ENCODE results near the gene TARS2. TPM values are rescaled to one million over a fixed set of nuclear protein-coding genes. Genes with fewer than 3 reads are reported as not detected.
A peak's percentile ranks its signal among the peaks of the same experiment; 100 is the strongest.

Gene TARS2
- total RNA-seq, 1 donor from 2014 or later = 14.8 TPM

GRCh38 chr1:150508982-150509381 is 21.8 kb downstream of the TARS2 start:
- no peak for DNase-seq

- DNase-seq = no peak
Observed at GRCh38 chr1:150511551-150511950, 24.3 kb downstream of the TARS2 start.

GRCh38 chr1:150511985-150512660 is 24.9 kb downstream of the TARS2 start:
- no peak for DNase-seq

- no peak for DNase-seq
Observed at GRCh38 chr1:150512846-150513245, 25.6 kb downstream of the TARS2 start.

- peak; percentile 7 for DNase-seq
Observed at GRCh38 chr1:150513351-150513791, 26.2 kb downstream of the TARS2 start.

- no peak for DNase-seq
Observed at GRCh38 chr1:150514260-150514659, 27.0 kb downstream of the TARS2 start.

GRCh38 chr1:150514913-150515327 is 27.7 kb downstream of the TARS2 start:
- DNase-seq = no peak

- peak; percentile 81 for DNase-seq
Observed at GRCh38 chr1:150515328-150516049, 28.3 kb downstream of the TARS2 start, which contains the start of gene FALEC. TSS of gene FALEC (plus strand) at chr1:150515752.

GRCh38 chr1:150516050-150516591 is 28.9 kb downstream of the TARS2 start:
- no peak for DNase-seq

GRCh38 chr1:150516616-150517015 is 29.4 kb downstream of the TARS2 start:
- DNase-seq = no peak

- no peak for DNase-seq
Observed at GRCh38 chr1:150521196-150521968, 34.2 kb downstream of the TARS2 start.

- no peak for DNase-seq
Observed at GRCh38 chr1:150525348-150525747, 38.1 kb downstream of the TARS2 start.

GRCh38 chr1:150528196-150528595 is 41.0 kb downstream of the TARS2 start:
- no peak for DNase-seq

- peak; percentile 22 for DNase-seq
Observed at GRCh38 chr1:150529017-150529416, 41.8 kb downstream of the TARS2 start.

GRCh38 chr1:150530491-150531159 is 43.4 kb downstream of the TARS2 start:
- no peak for DNase-seq

- no peak for DNase-seq
Observed at GRCh38 chr1:150532860-150533259, 45.6 kb downstream of the TARS2 start.

GRCh38 chr1:150534002-150534401 is 46.8 kb downstream of the TARS2 start:
- no peak for DNase-seq

GRCh38 chr1:150535511-150536287 is 48.5 kb downstream of the TARS2 start:
- DNase-seq = no peak

GRCh38 chr1:150536836-150537731 is 49.9 kb downstream of the TARS2 start:
- DNase-seq = no peak
